Skeletal muscle satellite cell (primary cell): ENCODE measurements around the gene ANXA4.
"Not testable (repeated sequence)": the region's sequence is repeated elsewhere in the genome, so short reads cannot be mapped to it uniquely, and the experiment has no call there.

ENCODE experiments used
- H3K27me3 ChIP-seq: 2 replicates; pipeline ENCODE4 v1.7.0; 2013; ENCODE audit warnings: low read length; ENCODE audit not compliant: control insufficient read depth, insufficient read depth
- H3K36me3 ChIP-seq: 2 replicates; pipeline ENCODE4 v1.7.0; 2013; ENCODE audit warnings: mild to moderate bottlenecking, control low read depth, low read length; ENCODE audit not compliant: insufficient read depth
- H3K4me1 ChIP-seq: 2 replicates; pipeline ENCODE4 v1.7.0; 2013; ENCODE audit warnings: low read length; ENCODE audit not compliant: control insufficient read depth, insufficient read depth
- H3K4me2 ChIP-seq: 2 replicates; pipeline ENCODE4 v1.7.0; 2013; ENCODE audit warnings: mild to moderate bottlenecking, low read length
- H3K4me3 ChIP-seq: 2 replicates; pipeline ENCODE4 v1.7.0; 2013; ENCODE audit warnings: low read length
- H3K9ac ChIP-seq: 2 replicates; pipeline ENCODE4 v1.7.0; 2013; ENCODE audit warnings: mild to moderate bottlenecking, low read depth, low read length, moderate library complexity
- H3K9me3 ChIP-seq: replicated peaks from 2 replicates; pipeline ENCODE4 v1.7.0; 2013; ENCODE audit warnings: mild to moderate bottlenecking, control low read depth, low read length

The ANXA4 gene

GRCh38 chr2:69827796-69828540 lies 86.0 kb downstream of the ANXA4 start:
- no peaks in the 10 kb centered on the region for H3K36me3 ChIP-seq
- no peak overlapping the region for H3K9ac ChIP-seq
- no peaks in the 10 kb centered on the region for H3K27me3 ChIP-seq
- H3K4me2 ChIP-seq, result no peak overlapping the region
- no peaks in the 10 kb centered on the region for H3K4me1 ChIP-seq
- no peak overlapping the region for H3K4me3 ChIP-seq
- no peaks in the 10 kb centered on the region for H3K9me3 ChIP-seq

DNA sequence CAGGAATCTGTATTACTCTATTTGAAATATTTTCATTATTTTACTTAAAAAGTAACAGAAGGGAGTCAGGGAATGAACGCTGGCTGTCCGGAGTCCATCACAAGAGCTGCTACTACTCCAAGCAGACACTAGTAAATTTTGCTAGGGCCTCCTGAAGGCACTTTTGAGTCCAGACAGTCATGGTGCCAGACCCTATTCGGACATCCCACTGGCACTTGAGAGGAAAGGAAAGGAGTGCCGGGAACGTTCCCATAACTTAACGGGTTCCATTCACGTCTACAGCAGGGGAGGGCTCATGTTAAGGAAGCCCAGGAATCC lies 87.0 kb downstream of the ANXA4 start:
- H3K9me3 ChIP-seq, result no peaks in the 10 kb centered on the region
- H3K36me3 ChIP-seq, result no peaks in the 10 kb centered on the region
- H3K27me3 ChIP-seq, result no peaks in the 10 kb centered on the region
- no peaks in the 10 kb centered on the region for H3K4me1 ChIP-seq
- H3K4me3 ChIP-seq, result peak overlapping the region; percentile 85
- H3K9ac ChIP-seq, result peak overlapping the region; percentile 86
- H3K4me2 ChIP-seq, result peak overlapping the region; percentile 90

GRCh38 chr2:69829256-69830044 lies 87.5 kb downstream of the ANXA4 start, which contains the start of gene GMCL1:
GMCL1 (plus strand) TSS chr2:69829660; CDS start chr2:69829893, 233 bp downstream.
- Histone ChIP-seq H3K4me2 (peak within 1 kb of the TSS; percentile 90), H3K9me3 (no peaks in the 10 kb centered on the region), H3K4me1 (no peaks in the 10 kb centered on the region), H3K36me3 (no peaks in the 10 kb centered on the region), H3K4me3 (peak within 1 kb of the TSS; percentile 85), H3K27me3 (no peaks in the 10 kb centered on the region), H3K9ac (peak within 1 kb of the TSS; percentile 86)

DNA sequence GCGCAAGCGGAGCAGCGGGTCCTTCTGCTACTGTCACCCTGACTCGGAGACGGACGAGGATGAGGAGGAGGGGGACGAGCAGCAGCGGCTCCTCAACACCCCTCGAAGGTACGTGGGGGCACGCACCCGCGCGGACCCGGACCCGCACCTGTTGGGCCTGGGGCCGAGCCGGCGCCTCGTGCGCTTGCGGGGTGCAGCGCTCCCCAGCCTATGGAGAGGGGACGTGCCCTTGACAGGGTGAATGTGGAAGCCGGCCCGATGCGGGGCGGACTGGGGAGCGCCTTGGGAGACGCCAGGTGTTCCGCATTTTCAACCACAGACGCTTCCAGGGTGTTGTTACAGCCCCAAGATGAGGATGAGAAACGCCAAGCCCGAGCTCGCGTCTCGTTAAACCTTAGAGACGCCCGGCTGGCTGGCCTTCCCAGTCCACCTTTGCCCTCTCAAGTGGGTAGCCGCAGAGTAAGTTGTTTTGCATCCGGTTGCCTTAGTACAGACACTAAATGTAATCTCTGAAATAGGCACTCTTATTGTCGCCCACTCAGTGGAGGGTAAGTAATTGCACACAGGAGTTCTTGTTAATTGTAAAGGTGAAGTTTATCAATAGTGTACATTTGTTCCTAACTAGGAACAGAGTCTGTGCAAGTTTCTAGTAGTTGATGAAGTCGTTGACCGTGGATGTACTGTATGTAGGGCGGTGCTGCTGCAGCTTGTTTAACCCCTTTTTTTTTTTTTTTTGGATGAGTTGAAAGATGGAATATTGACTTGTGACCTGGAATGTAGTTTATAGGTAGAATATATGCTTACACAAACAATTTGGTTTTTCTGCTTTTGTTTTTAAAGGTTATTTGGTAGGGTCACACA lies 88.3 kb downstream of the ANXA4 start:
- peak overlapping the region; percentile 90 for H3K4me2 ChIP-seq
- H3K4me3 ChIP-seq, result peak overlapping the region; percentile 85
- no peaks in the 10 kb centered on the region for H3K9me3 ChIP-seq
- H3K4me1 ChIP-seq, result no peaks in the 10 kb centered on the region
- no peaks in the 10 kb centered on the region for H3K36me3 ChIP-seq
- H3K9ac ChIP-seq, result peak overlapping the region; percentile 86
- H3K27me3 ChIP-seq, result no peaks in the 10 kb centered on the region

DNA sequence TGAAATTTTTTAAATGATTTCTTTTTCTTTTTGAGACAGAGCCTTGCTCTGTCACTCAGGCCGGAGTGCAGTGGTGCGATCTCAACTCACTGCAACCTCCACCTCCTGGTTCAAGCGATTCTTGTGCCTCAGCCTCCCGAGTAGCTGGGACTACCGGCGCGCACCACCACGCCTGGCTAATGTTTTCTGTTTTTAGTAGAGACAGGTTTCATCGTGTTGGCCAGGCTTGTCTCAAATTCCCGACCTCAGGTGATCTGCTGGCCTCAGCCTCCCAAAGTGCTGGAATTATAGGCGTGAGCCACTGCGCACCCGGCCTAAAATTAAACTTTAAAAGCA lies 88.9 kb downstream of the ANXA4 start:
- not testable (repeated sequence) for H3K27me3 ChIP-seq, H3K9me3 ChIP-seq, H3K36me3 ChIP-seq, H3K4me1 ChIP-seq
- Histone ChIP-seq H3K4me3 (peak overlapping the region; percentile 85), H3K4me2 (peak overlapping the region; percentile 90), H3K9ac (peak overlapping the region; percentile 86)

DNA sequence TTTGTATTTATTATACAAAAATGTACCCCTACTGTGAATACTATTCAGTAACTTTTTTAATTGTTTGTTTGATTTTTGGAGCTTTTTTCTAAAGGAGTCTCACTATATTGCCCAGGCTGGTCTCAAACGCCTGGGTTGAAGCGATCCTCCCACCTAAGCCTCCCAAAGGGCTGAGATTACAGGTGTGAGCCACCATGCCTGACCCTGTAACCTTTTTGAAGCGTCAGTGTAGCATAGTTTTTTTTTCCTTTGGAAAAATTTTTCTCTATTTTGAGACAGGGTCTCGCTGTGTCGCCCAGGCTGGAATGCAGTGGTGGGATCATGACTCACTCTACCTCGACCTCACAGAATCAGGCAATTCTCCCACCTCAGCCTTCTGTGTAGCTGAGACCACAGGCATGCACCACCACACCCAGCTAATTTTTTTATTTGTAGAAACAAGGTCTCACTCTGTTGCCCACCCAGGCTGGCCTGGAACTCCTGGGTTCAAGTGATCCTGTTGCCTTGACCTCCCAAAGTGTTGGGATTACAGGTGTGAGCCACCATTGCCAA lies 89.5 kb downstream of the ANXA4 start:
- Histone ChIP-seq H3K36me3 (no peaks in the 10 kb centered on the region), H3K4me3 (no peak overlapping the region), H3K9ac (no peak overlapping the region), H3K27me3 (no peaks in the 10 kb centered on the region), H3K9me3 (no peaks in the 10 kb centered on the region), H3K4me2 (peak overlapping the region; percentile 90), H3K4me1 (no peaks in the 10 kb centered on the region)

DNA sequence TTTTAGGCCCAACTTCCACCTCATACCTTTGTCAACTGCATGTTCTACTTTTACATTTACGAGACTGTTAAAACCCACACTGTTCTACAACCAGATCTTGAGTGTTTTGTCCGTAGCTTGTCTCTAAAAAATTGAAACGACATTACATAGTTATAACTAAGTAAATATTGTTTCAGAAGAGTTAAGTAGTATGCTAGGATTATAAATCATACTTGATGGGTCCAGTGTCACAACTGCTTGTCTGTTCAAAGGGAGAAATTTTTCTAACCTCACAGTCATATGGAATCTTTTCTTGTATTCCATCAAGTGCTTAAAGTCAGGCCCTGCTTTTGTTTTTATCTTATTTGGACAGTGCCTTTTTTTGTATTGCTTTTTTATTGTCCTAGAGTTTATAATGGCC lies 91.8 kb downstream of the ANXA4 start:
- Histone ChIP-seq H3K4me3 (no peak overlapping the region), H3K9me3 (no peaks in the 10 kb centered on the region), H3K4me1 (no peaks in the 10 kb centered on the region), H3K9ac (no peak overlapping the region), H3K27me3 (no peaks in the 10 kb centered on the region), H3K36me3 (no peaks in the 10 kb centered on the region), H3K4me2 (no peak overlapping the region)

DNA sequence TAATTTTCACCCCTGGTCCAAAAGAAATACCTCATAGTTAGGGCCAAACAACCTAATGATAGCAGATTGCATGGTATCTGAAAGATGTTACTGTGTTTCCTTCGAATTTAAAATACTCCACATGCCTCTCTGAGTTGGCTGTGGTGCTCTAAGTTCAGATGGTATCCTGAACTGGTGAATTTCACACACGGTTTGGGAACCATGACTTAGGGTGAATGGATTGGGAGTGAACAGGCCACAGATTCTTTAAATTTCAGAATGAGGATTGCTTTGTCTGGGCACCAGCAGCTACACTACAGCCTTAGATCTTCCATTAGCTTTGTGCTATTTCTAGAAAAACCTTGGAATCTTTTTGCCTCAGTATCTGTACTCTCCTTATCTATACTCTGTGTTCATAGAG lies 93.7 kb downstream of the ANXA4 start:
- Histone ChIP-seq H3K4me1 (no peaks in the 10 kb centered on the region), H3K9ac (no peak overlapping the region), H3K36me3 (no peaks in the 10 kb centered on the region), H3K27me3 (no peaks in the 10 kb centered on the region), H3K4me2 (no peak overlapping the region), H3K9me3 (no peaks in the 10 kb centered on the region), H3K4me3 (no peak overlapping the region)

GRCh38 chr2:69836316-69836715 lies 94.4 kb downstream of the ANXA4 start:
- Histone ChIP-seq H3K9ac (no peak overlapping the region), H3K4me3 (no peak overlapping the region), H3K27me3 (no peaks in the 10 kb centered on the region), H3K4me1 (no peaks in the 10 kb centered on the region), H3K9me3 (no peaks in the 10 kb centered on the region), H3K4me2 (no peak overlapping the region), H3K36me3 (peaks cover 2% of the 10 kb centered on the region)

GRCh38 chr2:69837533-69837932 lies 95.6 kb downstream of the ANXA4 start:
- Histone ChIP-seq H3K4me2 (no peak overlapping the region), H3K36me3 (peaks cover 4% of the 10 kb centered on the region), H3K4me3 (no peak overlapping the region), H3K9ac (no peak overlapping the region), H3K9me3 (no peaks in the 10 kb centered on the region), H3K27me3 (no peaks in the 10 kb centered on the region), H3K4me1 (no peaks in the 10 kb centered on the region)

GRCh38 chr2:69843993-69844392 lies 102.1 kb downstream of the ANXA4 start:
- Histone ChIP-seq H3K4me2 (no peak overlapping the region), H3K9me3 (no peaks in the 10 kb centered on the region), H3K4me3 (no peak overlapping the region), H3K36me3 (peaks cover 15% of the 10 kb centered on the region), H3K27me3 (no peaks in the 10 kb centered on the region), H3K9ac (no peak overlapping the region), H3K4me1 (no peaks in the 10 kb centered on the region)
